ENCODE measurements around the gene KLK6.

The KLK6 gene

DNA sequence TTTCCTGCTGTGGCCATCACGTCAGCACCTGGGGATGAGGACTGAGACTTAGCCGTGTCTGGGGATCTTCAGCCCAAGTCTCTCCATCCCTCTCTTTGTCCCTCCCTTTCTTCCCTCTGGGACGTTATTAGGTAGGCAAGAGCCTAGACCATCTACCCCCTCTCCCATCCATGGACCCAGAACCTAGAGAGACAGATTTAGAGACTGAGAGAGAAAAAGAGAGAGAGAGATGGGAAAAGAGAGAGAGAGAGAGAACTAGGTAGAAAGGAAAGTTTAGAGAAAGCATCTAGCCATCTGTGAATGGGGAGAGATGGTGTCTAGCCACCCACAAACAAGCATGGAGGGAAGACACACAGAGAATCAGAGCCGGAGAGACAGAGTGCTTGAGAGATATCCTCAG lies 58.7 kb downstream of the KLK6 start:
- DNase-seq (ENCODE audit: low spot score): no peak

GRCh38 chr19:50909240-50910070 lies 59.9 kb downstream of the KLK6 start:
- DNase-seq (ENCODE audit: low spot score): no peak

All from Ammon's horn (tissue), 1 donor.